Measurements from ENCODE around the gene PPP1R13L. TPM values are rescaled to one million over a fixed set of nuclear protein-coding genes. Genes with fewer than 3 reads are reported as not detected.
"Not testable (repeated sequence)": the region's sequence is repeated elsewhere in the genome, so short reads cannot be mapped to it uniquely, and the experiment has no call there.

The PPP1R13L gene
- total RNA-seq, 1 donor from 2014 or later, result 17.5 TPM

DNA sequence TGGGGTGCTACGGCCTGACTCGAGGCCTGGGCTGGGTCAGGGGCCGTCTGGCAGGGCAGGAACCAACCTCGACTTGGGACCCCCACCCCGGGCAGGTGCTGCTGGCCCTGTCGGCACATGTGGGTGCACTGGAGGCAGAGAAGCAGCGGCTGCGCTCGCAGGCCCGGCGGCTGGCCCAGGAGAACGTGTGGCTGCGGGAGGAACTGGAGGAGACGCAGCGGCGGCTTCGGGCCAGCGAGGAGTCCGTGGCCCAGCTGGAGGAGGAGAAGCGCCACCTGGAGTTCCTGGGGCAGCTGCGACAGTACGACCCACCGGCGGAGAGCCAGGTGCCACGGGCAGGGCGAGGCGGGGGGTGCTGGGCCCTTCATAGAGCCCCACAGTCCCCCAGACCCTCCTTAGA is 58.4 kb downstream of the PPP1R13L start:
- DNase-seq (ENCODE audit: low read depth in 2 of 2), result no peak

DNA sequence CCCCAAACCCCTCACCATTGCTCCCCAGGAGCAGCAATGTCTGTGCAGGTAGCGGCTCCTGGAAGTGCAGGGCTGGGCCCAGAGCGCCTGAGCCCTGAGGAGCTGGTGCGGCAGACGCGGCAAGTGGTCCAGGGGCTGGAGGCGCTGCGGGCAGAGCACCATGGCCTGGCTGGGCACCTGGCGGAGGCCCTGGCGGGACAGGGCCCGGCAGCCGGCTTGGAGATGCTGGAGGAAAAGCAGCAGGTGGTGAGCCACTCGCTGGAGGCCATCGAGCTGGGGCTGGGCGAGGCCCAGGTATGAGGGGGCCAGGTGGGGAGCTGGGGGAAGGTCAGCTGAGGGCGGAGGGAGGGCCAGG is 59.4 kb downstream of the PPP1R13L start:
- no peak for DNase-seq (ENCODE audit: low read depth in 2 of 2)

DNA sequence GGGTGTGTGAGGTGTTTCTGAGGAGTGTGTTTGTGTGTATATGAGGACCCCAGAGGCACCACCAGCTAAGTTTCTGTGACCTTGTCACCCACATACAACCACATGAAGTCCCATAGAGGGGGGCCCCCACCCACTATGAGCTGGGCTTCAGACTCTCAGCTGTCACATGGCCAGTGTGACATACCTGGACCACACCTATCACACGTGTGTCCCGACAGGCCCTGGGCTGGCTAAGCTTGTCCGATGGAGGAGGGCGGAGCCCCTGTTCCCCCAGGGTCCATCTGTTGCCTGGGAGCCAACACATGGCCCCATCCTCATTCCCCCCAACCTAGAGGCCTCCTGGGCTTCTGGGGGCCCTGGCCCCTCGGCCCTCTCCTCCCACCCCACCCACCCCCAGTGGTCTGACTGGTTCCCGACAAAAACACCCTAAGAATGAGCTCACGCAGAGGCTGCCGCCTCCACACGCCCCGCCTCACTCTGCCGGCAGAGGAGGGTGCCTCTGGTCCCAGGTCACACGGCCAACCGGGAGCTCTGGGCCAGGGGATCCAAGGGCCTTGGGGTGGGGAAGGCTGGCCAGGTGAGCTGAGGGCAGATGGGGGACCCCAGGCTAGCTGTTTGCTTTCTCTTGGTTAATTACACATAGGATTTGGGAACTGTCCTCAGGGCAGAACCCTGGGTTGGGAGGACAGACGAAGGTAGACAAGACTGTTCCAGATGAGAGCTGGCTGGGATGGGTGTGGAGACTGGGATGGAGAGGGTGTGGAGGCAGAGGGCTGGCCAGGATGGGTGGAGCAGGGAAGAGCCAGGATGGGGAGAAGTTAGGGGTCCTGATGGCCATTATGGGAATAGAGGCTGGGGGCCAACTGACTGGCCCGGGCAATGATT is 60.0 kb downstream of the PPP1R13L start:
- DNase-seq (ENCODE audit: low read depth in 2 of 2), result no peak

DNA sequence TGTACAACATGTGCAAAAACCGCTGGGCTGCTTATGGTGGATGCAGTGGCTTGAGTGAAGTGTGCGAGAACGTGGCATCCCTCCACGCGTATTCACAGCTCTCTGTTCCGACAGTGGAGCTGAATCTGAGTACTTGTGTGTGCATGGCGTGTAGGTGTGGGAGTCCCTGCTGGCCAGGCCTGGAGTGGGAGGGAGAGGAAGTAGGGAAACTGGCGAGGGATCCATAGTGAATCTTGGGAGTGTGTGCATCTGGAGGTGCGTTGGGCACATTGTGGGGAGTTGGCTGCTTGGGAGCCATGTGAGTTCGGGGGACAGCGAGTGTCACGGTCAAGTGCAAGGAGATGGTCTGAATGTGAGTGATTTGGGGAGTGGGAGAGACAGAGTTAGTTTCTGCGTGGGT is 62.0 kb downstream of the PPP1R13L start:
- DNase-seq (ENCODE audit: low read depth in 2 of 2), result no peak

DNA sequence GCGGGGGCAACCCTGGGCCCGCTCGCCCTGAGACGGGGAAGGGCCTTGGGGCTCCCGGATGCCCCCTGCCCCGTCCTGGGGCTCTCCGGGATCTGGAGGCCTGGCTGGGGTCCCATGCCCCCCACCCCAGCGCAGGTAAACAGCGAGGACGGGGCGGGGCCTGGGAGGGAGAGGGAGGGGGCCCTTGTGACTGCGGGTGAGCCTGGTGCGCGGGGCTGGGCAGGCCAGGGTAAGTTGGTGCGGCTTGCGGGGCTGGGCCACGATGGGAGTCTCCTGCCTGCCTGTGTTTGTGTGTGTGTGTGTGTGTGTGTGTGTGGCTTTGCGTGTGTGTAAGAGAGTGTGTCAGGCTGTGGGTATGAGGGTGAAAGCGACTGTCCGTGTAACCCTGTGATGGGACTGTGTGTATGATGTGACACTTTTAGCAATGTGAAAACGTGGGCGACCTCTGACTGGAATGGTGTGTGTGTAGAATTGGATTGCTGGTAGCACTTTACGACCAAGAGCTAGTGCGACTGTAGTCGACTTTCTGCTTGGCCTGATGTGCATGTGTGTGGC is 63.9 kb downstream of the PPP1R13L start:
- peak in 1 of 2 donors; percentile 23 for DNase-seq (ENCODE audit: low read depth in 2 of 2)

DNA sequence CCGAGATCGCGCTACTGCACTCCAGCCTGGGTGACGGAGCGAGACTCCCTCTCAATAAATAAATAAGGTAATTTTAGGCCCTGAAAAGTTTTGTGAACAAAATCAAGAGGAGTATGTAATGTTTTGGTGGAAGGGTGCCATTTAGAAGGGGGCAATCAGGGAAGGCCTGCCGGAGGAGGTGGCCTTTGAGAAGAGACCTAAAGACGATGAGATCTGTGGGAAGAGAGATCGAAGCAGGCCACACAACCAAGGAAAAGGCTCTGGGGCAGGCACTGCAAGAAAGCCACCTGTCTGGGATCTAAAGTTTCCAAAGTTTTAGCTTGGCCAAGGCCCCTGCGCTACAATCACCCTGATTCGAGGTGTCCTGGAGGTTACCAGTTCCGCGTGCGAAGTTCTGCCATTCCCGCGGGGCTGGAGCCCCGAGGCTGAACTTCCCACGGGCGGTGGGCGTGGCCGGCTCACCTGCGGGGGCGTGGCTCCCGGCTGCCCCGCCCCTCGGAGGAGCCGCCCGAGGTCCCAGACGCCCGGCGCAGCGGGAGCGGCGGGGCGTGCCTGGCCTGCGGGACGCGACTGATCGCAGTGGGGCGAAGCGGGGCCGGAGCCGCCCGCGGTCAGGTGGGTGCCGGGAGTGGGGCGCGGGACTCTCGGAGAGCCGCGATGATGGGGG is 64.5 kb downstream of the PPP1R13L start, which contains the start of gene KLC3:
TSS of gene KLC3 (plus strand) at position 519 of the 667 bp plus-strand sequence. CDS start 4,792 bp downstream, outside the sequence.
- DNase-seq (ENCODE audit: low read depth in 2 of 2), result no peak

DNA sequence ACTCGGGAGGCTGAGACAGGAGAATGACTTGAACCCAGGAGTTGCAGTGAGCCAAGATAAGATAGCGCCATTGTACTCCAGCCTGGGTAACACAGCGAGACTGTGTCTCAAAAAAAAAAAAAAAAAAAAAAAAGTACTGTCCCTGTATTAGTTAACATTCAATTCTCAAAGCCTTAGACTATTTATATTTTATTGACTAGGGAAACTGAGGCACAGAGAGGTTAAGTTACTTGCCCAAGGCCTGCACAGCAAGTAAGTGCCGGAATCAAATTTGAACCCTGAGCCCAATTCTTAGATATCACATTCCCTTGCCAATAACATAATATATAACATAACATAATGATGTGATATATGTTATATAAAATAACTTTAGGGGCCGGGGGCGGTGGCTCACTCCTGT is 65.2 kb downstream of the PPP1R13L start:
- no peak for DNase-seq (ENCODE audit: low read depth in 2 of 2)

DNA sequence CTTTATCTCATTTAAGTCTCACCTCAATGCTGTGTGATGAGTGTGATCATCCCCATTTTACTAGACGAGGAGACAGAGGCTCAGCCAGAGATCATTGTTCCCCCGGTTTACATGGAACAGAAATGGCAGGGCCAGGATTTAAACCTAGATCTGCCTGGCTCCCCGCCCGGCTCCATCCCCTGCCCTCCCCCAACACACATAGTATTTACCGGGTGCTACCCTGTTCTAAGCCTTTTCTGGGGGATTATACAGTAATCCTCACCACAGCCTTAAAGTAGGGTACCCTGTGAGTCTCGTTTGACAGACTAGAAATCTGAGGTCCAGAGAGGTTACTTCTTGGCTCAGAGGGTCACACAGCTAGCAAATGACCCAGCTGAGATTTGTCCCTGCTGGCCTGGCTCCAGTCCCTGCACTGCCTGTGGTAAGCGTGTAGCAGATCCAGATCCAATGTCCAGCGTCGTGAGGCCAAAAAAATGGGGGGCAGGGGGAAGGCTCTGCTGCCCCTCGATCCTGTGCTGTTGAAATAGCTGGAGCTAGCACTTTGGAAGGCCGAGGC is 68.1 kb downstream of the PPP1R13L start:
- no peak for DNase-seq (ENCODE audit: low read depth in 2 of 2)

DNA sequence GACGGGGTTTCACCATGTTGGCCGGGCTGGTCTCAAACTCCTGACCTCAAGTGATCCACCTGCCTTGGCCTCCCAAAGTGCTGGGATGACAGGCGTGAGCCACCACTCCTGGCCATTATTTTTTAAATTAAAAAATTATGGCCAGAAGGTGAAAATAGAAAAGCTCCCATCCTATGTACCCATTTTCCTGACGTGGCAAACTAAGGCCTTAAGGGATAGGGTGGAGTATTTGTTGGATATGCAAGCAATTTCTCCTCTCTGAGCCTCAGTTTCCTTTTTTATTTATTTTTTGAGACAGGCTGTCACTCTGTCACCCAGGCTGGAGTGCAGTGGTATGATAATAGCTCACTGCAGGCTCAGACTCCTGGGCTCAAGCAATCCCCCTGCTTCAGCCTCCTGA is 70.0 kb downstream of the PPP1R13L start:
- not testable (repeated sequence) for DNase-seq (ENCODE audit: low read depth in 2 of 2)

DNA sequence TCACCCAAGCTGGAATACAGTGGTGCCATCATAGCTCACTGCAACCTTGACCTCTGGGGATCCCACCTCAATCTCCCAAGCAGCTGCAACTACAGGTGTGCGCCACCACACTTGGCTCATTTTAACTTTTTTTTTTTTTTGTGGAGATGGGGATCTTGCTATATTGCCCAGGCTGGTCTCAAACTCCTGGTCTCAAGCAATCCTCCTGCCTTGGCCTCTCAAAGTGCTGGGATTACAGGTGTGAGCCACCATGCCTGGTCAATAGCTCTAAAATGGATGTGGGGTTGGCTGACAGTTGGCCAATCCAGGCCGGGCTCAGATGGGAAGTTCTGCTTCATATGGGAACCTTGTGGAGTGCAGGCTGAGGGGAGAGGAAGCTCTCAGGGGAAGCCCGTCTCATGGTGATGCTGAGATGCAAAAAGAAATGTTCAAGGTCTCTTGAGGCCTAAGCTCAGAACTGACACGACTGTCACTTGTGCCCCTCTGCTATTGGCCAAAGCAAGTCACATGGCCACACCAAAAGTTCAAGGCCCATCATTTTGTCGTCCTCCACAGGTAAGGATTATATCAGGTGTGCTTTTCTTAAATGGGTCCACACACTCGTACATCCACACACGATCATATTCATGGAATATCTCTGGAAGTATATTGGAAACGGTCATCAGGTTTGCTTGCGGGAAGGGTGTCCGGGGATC is 71.1 kb downstream of the PPP1R13L start:
- DNase-seq (ENCODE audit: low read depth in 2 of 2), result no peak

DNA sequence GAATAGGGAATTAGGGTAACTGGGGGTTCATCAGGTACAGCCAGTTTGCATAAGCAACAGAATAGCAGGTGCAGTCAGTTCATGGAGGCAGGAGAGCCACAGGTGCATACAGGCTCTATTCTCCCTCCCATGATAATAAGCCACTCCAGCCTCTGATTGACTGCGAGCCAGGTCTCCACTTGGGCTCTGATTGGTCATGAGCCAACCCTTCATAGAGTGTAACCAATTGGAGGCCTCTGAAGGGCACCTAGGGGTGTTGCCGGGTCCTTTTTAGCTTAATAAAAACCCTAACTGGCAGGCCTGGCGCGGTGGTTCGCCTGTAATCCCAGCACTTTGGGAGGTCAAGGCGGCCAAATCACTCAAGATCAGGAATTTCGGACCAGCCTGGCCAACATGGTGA is 73.5 kb downstream of the PPP1R13L start:
- no peak for DNase-seq (ENCODE audit: low read depth in 2 of 2)

Other genes with a start within 250 kb of the PPP1R13L start
- gene NKPD1, start 244.1 kb downstream of the PPP1R13L start, total RNA-seq, result 0.20 and 0.22 TPM in 2 replicates
- gene TRAPPC6A, start 226.8 kb downstream of the PPP1R13L start, total RNA-seq, result 22.9 and 36.1 TPM in 2 replicates
- gene BLOC1S3, start 226.3 kb downstream of the PPP1R13L start, total RNA-seq, result 2.0 and 3.8 TPM in 2 replicates
- gene EXOC3L2, start 159.7 kb downstream of the PPP1R13L start, total RNA-seq, result 0.20 and 0.44 TPM in 2 replicates
- 6.5 and 23.0 TPM in 2 replicates for gene MARK4, start 153.8 kb downstream of the PPP1R13L start, total RNA-seq
- gene CKM, start 82.2 kb downstream of the PPP1R13L start, total RNA-seq, result under 0.01 TPM in 2 replicates
- gene KLC3, start 64.3 kb downstream of the PPP1R13L start, total RNA-seq, result 0.20 and 0.22 TPM in 2 replicates
- gene ERCC2, start 34.5 kb downstream of the PPP1R13L start, total RNA-seq, result 13.9 and 19.4 TPM in 2 replicates
- gene POLR1G, start 1.6 kb upstream of the PPP1R13L start, total RNA-seq, result 4.6 and 11.3 TPM in 2 replicates
- gene ERCC1, start 18.8 kb upstream of the PPP1R13L start, total RNA-seq, result 49.0 and 51.2 TPM in 2 replicates
- 0.65 and 23.4 TPM in 2 replicates for gene FOSB, start 62.9 kb upstream of the PPP1R13L start, total RNA-seq
- gene RTN2, start 92.0 kb upstream of the PPP1R13L start, total RNA-seq, result 5.0 and 5.6 TPM in 2 replicates
- gene PPM1N, start 93.4 kb upstream of the PPP1R13L start, total RNA-seq, result 1.3 TPM in 1 of 2 replicates, not detected in the other
- gene VASP, start 102.4 kb upstream of the PPP1R13L start, total RNA-seq, result 32.9 and 49.0 TPM in 2 replicates
- gene OPA3, start 179.7 kb upstream of the PPP1R13L start, total RNA-seq, result 3.1 and 5.4 TPM in 2 replicates
- gene GPR4, start 197.1 kb upstream of the PPP1R13L start, total RNA-seq, result 1.1 and 1.6 TPM in 2 replicates
- gene EML2, start 234.3 kb upstream of the PPP1R13L start, total RNA-seq, result 8.9 and 15.1 TPM in 2 replicates

Measured in lung microvascular endothelial cell (primary cell).